Hepatic stellate cell (primary cell): ENCODE measurements around the gene USP3.

ENCODE experiments used
- DNase-seq: peaks from one replicate; pipeline ENCODE4 v3.0.0; 2011; ENCODE audit warnings: low spot score

The USP3 gene

GRCh38 chr15:63593705-63594671 is 89.6 kb downstream of the USP3 start:
- DNase-seq = no peak

- DNase-seq = no peak
Measured at GRCh38 chr15:63595065-63595464, 90.7 kb downstream of the USP3 start.

GRCh38 chr15:63595688-63596087 is 91.3 kb downstream of the USP3 start:
- no peak for DNase-seq

GRCh38 chr15:63596676-63597037 is 92.3 kb downstream of the USP3 start:
- DNase-seq = peak; percentile 33

- peak; percentile 63 for DNase-seq
Measured at GRCh38 chr15:63597038-63597790, 92.8 kb downstream of the USP3 start, which contains the start of gene FBXL22. FBXL22 (plus strand) TSS chr15:63597387; CDS start chr15:63597393, 6 bp downstream.

GRCh38 chr15:63597821-63598220 is 93.4 kb downstream of the USP3 start:
- DNase-seq = no peak

GRCh38 chr15:63598473-63599400 is 94.3 kb downstream of the USP3 start:
- no peak for DNase-seq

GRCh38 chr15:63599401-63600000 is 95.1 kb downstream of the USP3 start:
- no peak for DNase-seq

- DNase-seq = no peak
Measured at GRCh38 chr15:63600001-63600615, 95.7 kb downstream of the USP3 start.

- peak; percentile 93 for DNase-seq
Measured at GRCh38 chr15:63600616-63601025, 96.2 kb downstream of the USP3 start.

GRCh38 chr15:63601026-63601703 is 96.8 kb downstream of the USP3 start:
- peak; percentile 56 for DNase-seq

GRCh38 chr15:63601704-63602185 is 97.4 kb downstream of the USP3 start:
- no peak for DNase-seq

GRCh38 chr15:63602595-63602994 is 98.2 kb downstream of the USP3 start:
- DNase-seq = no peak

- no peak for DNase-seq
Measured at GRCh38 chr15:63603516-63603915, 99.1 kb downstream of the USP3 start.

GRCh38 chr15:63604281-63604680 is 99.9 kb downstream of the USP3 start:
- DNase-seq = no peak

GRCh38 chr15:63605036-63605435 is 100.6 kb downstream of the USP3 start:
- DNase-seq = no peak

GRCh38 chr15:63605816-63606215 is 101.4 kb downstream of the USP3 start:
- no peak for DNase-seq

- no peak for DNase-seq
Measured at GRCh38 chr15:63606308-63606707, 101.9 kb downstream of the USP3 start.

GRCh38 chr15:63608989-63609388 is 104.6 kb downstream of the USP3 start:
- DNase-seq = no peak

GRCh38 chr15:63609448-63609847 is 105.1 kb downstream of the USP3 start:
- no peak for DNase-seq
